ENCODE data around the gene CDC5L. TPM values are rescaled to one million over a fixed set of nuclear protein-coding genes. Genes with fewer than 3 reads are reported as not detected.

The CDC5L gene
- 10.8 to 16.6 TPM (median 12.6 TPM) in 3 replicates for polyA plus RNA-seq
- 18.8 TPM for polyA plus RNA-seq (2011; ENCODE audit: low read depth)
- polyA plus RNA-seq (2011; cell fraction: cytosol; rRNA removed) = 7.4 and 12.9 TPM in 2 replicates
- 10.4 and 15.2 TPM in 2 replicates for polyA plus RNA-seq (2011; cell fraction: nucleus; rRNA removed)
- polyA plus RNA-seq (2012; ENCODE audit: low replicate concordance) = 10.1 and 11.8 TPM in 2 replicates
- polyA minus RNA-seq = 4.8 to 15.2 TPM (median 7.6 TPM) in 3 replicates
- polyA minus RNA-seq (2011; cell fraction: cytosol; rRNA and poly(A)+ RNA removed) = 10.0 TPM
- 7.0 and 11.1 TPM in 2 replicates for polyA minus RNA-seq (2011; cell fraction: nucleus; rRNA and poly(A)+ RNA removed)

DNA sequence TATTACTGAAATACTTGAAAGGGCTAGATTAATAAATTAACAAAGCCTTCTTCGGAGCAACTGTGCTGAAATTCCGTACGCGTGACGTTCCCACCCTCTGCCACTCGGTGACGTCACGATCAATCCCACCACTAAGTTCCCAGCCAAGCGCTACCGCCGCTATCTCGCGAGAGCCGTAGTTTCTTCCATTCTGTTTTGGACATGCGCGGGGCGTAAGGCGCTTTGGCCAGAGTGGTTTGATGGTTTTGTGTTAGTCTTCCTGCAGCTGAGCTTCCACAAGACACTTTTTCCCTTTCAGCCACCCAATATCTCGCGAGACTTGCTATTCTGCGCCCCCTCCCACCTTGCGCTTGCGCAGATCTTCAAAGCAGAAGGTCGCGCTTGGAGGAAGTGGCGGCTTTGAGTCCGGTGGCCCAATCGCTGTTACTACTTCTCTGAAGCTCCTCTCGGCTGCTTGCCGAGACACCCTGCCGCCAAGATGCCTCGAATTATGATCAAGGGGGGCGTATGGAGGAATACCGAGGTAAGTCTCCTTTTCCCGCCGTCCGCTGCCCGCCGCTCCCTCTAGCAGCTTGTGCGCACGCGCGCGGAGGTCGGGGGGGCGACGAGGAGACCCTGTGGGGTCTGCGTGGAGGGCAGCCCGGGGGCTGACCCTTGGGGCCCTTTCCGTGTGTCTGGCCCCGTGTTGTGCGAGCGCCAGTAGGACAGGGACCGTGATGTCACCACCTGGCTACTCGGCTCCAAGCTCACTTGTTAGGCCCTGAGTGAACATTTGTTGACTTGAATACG lies at the start of gene CDC5L:
TSS of gene CDC5L (plus strand) at position 361 of the 789 bp plus-strand sequence. CDS start at position 479, 118 bp downstream.
- H3K79me2 ChIP-seq (ENCODE audit: control insufficient read depth, insufficient read depth, low read length) = peaks cover 35% of the 10 kb centered on the region
- peak within 1 kb of the TSS; percentile 94 for H3K27ac ChIP-seq (ENCODE audit: control insufficient read depth, insufficient read depth, low read length)
- H3K4me3 ChIP-seq (ENCODE audit: control insufficient read depth in 2 of 3, extremely low read depth in 1 of 3, insufficient read depth in 2 of 3, low read depth in 1 of 3, low read length in 3 of 3) = peak within 1 kb of the TSS; percentile 57 to 95 (median 92)
- no peaks in the 10 kb centered on the region for H3K9me3 ChIP-seq (ENCODE audit: control insufficient read depth, low read depth, low read length)
- FAIRE-seq = peak; percentile 89
- no peaks in the 10 kb centered on the region for H3K9me1 ChIP-seq (ENCODE audit: control insufficient read depth, extremely low read depth, insufficient read depth, low read length)
- H3K27me3 ChIP-seq (ENCODE audit: control insufficient read depth, extremely low read depth, insufficient read depth, low read length) = no peaks in the 10 kb centered on the region
- peak within 1 kb of the TSS; percentile 98 for H2AFZ ChIP-seq (ENCODE audit: control insufficient read depth, low read length)
- peak within 1 kb of the TSS; percentile 97 for H3K9ac ChIP-seq (ENCODE audit: control insufficient read depth, extremely low read depth, insufficient read depth, low read length)
- H3K36me3 ChIP-seq (ENCODE audit: control insufficient read depth in 2 of 2, extremely low read depth in 1 of 2, insufficient read depth in 2 of 2, low read length in 2 of 2) = peaks cover 4% of the 10 kb centered on the region in 2 experiments
- TF ChIP-seq, protein P1, sequence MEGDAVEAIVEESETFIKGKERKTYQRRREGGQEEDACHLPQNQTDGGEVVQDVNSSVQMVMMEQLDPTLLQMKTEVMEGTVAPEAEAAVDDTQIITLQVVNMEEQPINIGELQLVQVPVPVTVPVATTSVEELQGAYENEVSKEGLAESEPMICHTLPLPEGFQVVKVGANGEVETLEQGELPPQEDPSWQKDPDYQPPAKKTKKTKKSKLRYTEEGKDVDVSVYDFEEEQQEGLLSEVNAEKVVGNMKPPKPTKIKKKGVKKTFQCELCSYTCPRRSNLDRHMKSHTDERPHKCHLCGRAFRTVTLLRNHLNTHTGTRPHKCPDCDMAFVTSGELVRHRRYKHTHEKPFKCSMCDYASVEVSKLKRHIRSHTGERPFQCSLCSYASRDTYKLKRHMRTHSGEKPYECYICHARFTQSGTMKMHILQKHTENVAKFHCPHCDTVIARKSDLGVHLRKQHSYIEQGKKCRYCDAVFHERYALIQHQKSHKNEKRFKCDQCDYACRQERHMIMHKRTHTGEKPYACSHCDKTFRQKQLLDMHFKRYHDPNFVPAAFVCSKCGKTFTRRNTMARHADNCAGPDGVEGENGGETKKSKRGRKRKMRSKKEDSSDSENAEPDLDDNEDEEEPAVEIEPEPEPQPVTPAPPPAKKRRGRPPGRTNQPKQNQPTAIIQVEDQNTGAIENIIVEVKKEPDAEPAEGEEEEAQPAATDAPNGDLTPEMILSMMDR (optimal IDR thresholded peaks at IDR 0.05 in 1 of 3, IDR thresholded peaks at IDR 0.05 in 1 of 3, conservative IDR thresholded peaks at IDR 0.05 in 1 of 3; ENCODE audit: extremely low read depth in 1 of 3, insufficient read depth in 2 of 3, low read length in 3 of 3) = no peak
- TF ChIP-seq EZH2 (IDR thresholded peaks at IDR 0.05; ENCODE audit: low read length) = no peak
- H4K20me1 ChIP-seq (ENCODE audit: control insufficient read depth, extremely low read depth, insufficient read depth, low read length) = peaks cover 2% of the 10 kb centered on the region
- H3K4me1 ChIP-seq (ENCODE audit: control insufficient read depth, extremely low read depth, insufficient read depth, low read length) = peaks cover 15% of the 10 kb centered on the region
- DNase-seq (ENCODE audit: low read depth, low spot score) = peak; percentile 98
- peak within 1 kb of the TSS; percentile 99 for H3K4me2 ChIP-seq (ENCODE audit: control insufficient read depth, extremely low read depth, insufficient read depth, low read depth, low read length)
- dilution Hi-C loops (cut with MboI; ENCODE audit: extremely low pct_ligation_motif_present, low sequenced_read_pairs) = no loop called here

DNA sequence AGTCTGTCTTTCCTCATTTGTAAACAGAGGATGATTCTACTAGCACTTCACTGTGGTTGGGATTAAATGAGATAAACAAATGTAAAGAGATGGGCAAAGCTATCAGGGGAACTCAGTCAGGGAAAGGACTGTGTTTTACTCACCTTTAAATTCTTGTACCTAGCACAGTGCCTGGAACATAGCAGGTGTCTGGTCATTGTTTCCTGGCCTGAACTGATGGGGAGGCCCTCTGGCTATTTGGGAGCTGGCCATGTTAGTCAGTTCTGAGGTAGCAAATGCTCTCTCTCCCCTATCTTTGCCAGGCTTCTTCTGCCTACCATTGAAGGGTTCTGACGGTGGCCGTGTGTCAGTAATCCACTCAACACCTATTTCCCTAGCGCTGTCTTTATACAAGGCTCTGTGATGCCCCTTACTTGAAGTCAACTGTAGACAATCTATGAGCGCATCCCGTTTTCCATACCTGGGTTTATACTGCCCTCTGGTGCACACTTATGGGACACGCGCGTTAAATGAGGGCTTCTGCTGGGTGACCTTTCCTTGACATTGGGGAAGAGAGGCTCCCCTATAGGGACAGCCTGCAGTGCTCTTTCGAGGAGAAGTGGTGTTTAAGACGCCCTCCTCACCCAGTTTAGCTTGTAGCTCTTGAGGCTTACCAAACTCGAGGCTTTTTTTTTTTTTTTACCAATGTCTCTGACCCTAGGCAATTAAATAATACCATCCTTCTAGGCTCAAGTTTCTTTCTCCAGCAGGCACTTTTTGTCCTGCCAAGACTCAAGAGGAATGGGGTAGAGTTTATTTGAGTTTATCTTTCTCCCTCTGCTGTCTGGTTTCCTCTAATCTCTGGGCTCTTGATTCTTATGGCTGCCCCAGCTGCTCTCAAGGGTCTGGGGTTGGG lies 49.0 kb upstream of the CDC5L start:
- peak; percentile 78 for FAIRE-seq
- H3K4me3 ChIP-seq (ENCODE audit: control insufficient read depth in 2 of 3, extremely low read depth in 1 of 3, insufficient read depth in 2 of 3, low read depth in 1 of 3, low read length in 3 of 3) = no peak overlapping the region
- dilution Hi-C loops (cut with MboI; ENCODE audit: extremely low pct_ligation_motif_present, low sequenced_read_pairs) = no loop called here

More for the DNA sequence above, 49.0 kb upstream of the CDC5L start:
- no peaks in the 10 kb centered on the region for H3K9me1 ChIP-seq (ENCODE audit: control insufficient read depth, extremely low read depth, insufficient read depth, low read length)
- no peaks in the 10 kb centered on the region for H4K20me1 ChIP-seq (ENCODE audit: control insufficient read depth, extremely low read depth, insufficient read depth, low read length)
- H3K27me3 ChIP-seq (ENCODE audit: control insufficient read depth, extremely low read depth, insufficient read depth, low read length) = peaks cover 27% of the 10 kb centered on the region
- no peak overlapping the region for H3K9ac ChIP-seq (ENCODE audit: control insufficient read depth, extremely low read depth, insufficient read depth, low read length)
- H3K27ac ChIP-seq (ENCODE audit: control insufficient read depth, insufficient read depth, low read length) = no peak overlapping the region
- H3K4me2 ChIP-seq (ENCODE audit: control insufficient read depth, extremely low read depth, insufficient read depth, low read depth, low read length) = no peak overlapping the region
- H2AFZ ChIP-seq (ENCODE audit: control insufficient read depth, low read length) = no peak overlapping the region
- H3K4me1 ChIP-seq (ENCODE audit: control insufficient read depth, extremely low read depth, insufficient read depth, low read length) = no peaks in the 10 kb centered on the region
- no peak for TF ChIP-seq EZH2 (IDR thresholded peaks at IDR 0.05; ENCODE audit: low read length)
- TF ChIP-seq, protein P1 (optimal IDR thresholded peaks at IDR 0.05 in 1 of 3, IDR thresholded peaks at IDR 0.05 in 1 of 3, conservative IDR thresholded peaks at IDR 0.05 in 1 of 3; ENCODE audit: extremely low read depth in 1 of 3, insufficient read depth in 2 of 3, low read length in 3 of 3) = peak; percentile 70 to 88 (median 81)
- no peaks in the 10 kb centered on the region for H3K9me3 ChIP-seq (ENCODE audit: control insufficient read depth, low read depth, low read length)
- H3K36me3 ChIP-seq (ENCODE audit: control insufficient read depth in 2 of 2, extremely low read depth in 1 of 2, insufficient read depth in 2 of 2, low read length in 2 of 2) = no peaks in the 10 kb centered on the region
- no peaks in the 10 kb centered on the region for H3K79me2 ChIP-seq (ENCODE audit: control insufficient read depth, insufficient read depth, low read length)
- peak; percentile 21 for DNase-seq (ENCODE audit: low read depth, low spot score)
